WTC11 (cell line): Measurements from ENCODE around the gene SH3TC1. TPM values are rescaled to one million over a fixed set of nuclear protein-coding genes. Genes with fewer than 3 reads are reported as not detected.

Experiments used
- ATAC-seq: fragments of 200-7000 bp; cut with Tn5 transposase; 2 replicates; pipeline ENCODE4 v1.10.0; 2021; ENCODE audit warnings: mild to moderate bottlenecking, moderate library complexity
- CTCF ChIA-PET: fragments of 300-600 bp; sonication (Branson Sonifier 250); formaldehyde crosslinking; loops from one replicate; lab custom pipeline; 2021; ENCODE audit warnings: antibody characterized with exemption; lab: Charles Lee
- POLR2A ChIA-PET: fragments of 350-600 bp; sonication (Branson Sonifier 250); formaldehyde crosslinking; loops from one replicate; lab custom pipeline; 2021; ENCODE audit warnings: antibody characterized with exemption; lab: Charles Lee
- DNase-seq: peaks from one replicate; pipeline ENCODE4 v3.0.0; 2021; ENCODE audit warnings: low spot score
- H3K27ac Mint-ChIP-seq: 2 replicates; pipeline ENCODE4 v1.8.0; 2021; ENCODE audit warnings: mixed read lengths
- H3K27me3 Mint-ChIP-seq: 2 replicates; pipeline ENCODE4 v1.8.0; 2021; ENCODE audit warnings: low read depth, mild to moderate bottlenecking, moderate library complexity, mixed read lengths
- H3K36me3 Mint-ChIP-seq: 2 replicates; pipeline ENCODE4 v1.8.0; 2021; ENCODE audit warnings: mixed read lengths
- H3K4me1 Mint-ChIP-seq: 2 replicates; pipeline ENCODE4 v1.8.0; 2022; ENCODE audit warnings: mixed read lengths
- H3K4me3 Mint-ChIP-seq: 2 replicates; pipeline ENCODE4 v1.8.0; 2021; ENCODE audit warnings: mild to moderate bottlenecking, moderate library complexity, mixed read lengths
- H3K9me3 Mint-ChIP-seq: 2 replicates; pipeline ENCODE4 v1.8.0; 2021; ENCODE audit warnings: mixed read lengths
- ELF4 ChIP-seq: sonication (generic); formaldehyde crosslinking; IDR thresholded peaks from 2 replicates; pipeline ENCODE4 v1.8.1; 2022; ENCODE audit warnings: low read depth, mild to moderate bottlenecking, moderate library complexity, missing genetic modification reagents
- GABPB1 ChIP-seq: sonication (generic); formaldehyde crosslinking; IDR thresholded peaks from 2 replicates; pipeline ENCODE4 v1.8.1; 2023; ENCODE audit warnings: mild to moderate bottlenecking, missing genetic modification reagents
- HMGA2 ChIP-seq: fragments of 250-450 bp; sonication (Bioruptor Pico); IDR thresholded peaks from 2 replicates; pipeline ENCODE4 v1.4.0; 2021; ENCODE audit warnings: mild to moderate bottlenecking, moderate library complexity
- KAT7 ChIP-seq: sonication (generic); formaldehyde crosslinking; IDR thresholded peaks from 2 replicates; pipeline ENCODE4 v1.8.1; 2023; ENCODE audit warnings: missing genetic modification reagents, mild to moderate bottlenecking, borderline replicate concordance
- NFE2L1 ChIP-seq: sonication (generic); formaldehyde crosslinking; IDR thresholded peaks from 2 replicates; pipeline ENCODE4 v1.8.1; 2023; ENCODE audit warnings: missing genetic modification reagents
- NR1H2 ChIP-seq: sonication (generic); formaldehyde crosslinking; IDR thresholded peaks from 2 replicates; pipeline ENCODE4 v1.9.0; 2021; ENCODE audit warnings: mild to moderate bottlenecking, moderate library complexity, missing genetic modification reagents
- PRDM15 ChIP-seq: sonication (generic); formaldehyde crosslinking; IDR thresholded peaks from 2 replicates; pipeline ENCODE4 v1.8.0; 2022; ENCODE audit warnings: missing genetic modification reagents
- PRRX2 ChIP-seq: fragments of 250-450 bp; sonication (Bioruptor Pico); IDR thresholded peaks from 2 replicates; pipeline ENCODE4 v1.8.0; 2021; ENCODE audit warnings: mild to moderate bottlenecking
- TCF7 ChIP-seq: sonication (generic); formaldehyde crosslinking; IDR thresholded peaks from 2 replicates; pipeline ENCODE4 v1.8.0; 2022; ENCODE audit warnings: mild to moderate bottlenecking, low read depth, missing genetic modification reagents, moderate library complexity
- TEAD1 ChIP-seq: sonication (generic); formaldehyde crosslinking; IDR thresholded peaks from 2 replicates; pipeline ENCODE4 v1.8.0; 2022; ENCODE audit warnings: mild to moderate bottlenecking, missing genetic modification reagents
- ZNF121 ChIP-seq: sonication (generic); formaldehyde crosslinking; IDR thresholded peaks from 2 replicates; pipeline ENCODE4 v1.8.0; 2023; ENCODE audit warnings: missing genetic modification reagents
- ZNF232 ChIP-seq: sonication (generic); formaldehyde crosslinking; IDR thresholded peaks from 2 replicates; pipeline ENCODE4 v1.8.0; 2022; ENCODE audit warnings: mild to moderate bottlenecking, missing genetic modification reagents
- ZNF317 ChIP-seq: sonication (generic); formaldehyde crosslinking; IDR thresholded peaks from 2 replicates; pipeline ENCODE4 v1.8.1; 2023; ENCODE audit warnings: low read depth, mild to moderate bottlenecking, moderate library complexity, missing genetic modification reagents, borderline replicate concordance
- ZSCAN18 ChIP-seq: fragments of 250-450 bp; sonication (Bioruptor Pico); IDR thresholded peaks from 2 replicates; pipeline ENCODE4 v2.1.2; 2022; ENCODE audit warnings: mild to moderate bottlenecking, moderate library complexity
- total RNA-seq: library from RNA; stranded (reverse); gene quantifications from 3 replicates; pipeline ENCODE4 v1.2.3, GENCODE V29; 2021
- TF ChIP-seq, protein P1 (sequence below): sonication (generic); formaldehyde crosslinking; IDR thresholded peaks from 2 replicates; pipeline ENCODE4 v1.8.0; 2022; ENCODE audit warnings: mild to moderate bottlenecking, missing genetic modification reagents
- TF ChIP-seq, protein P2 (sequence below): sonication (generic); formaldehyde crosslinking; IDR thresholded peaks from 2 replicates; pipeline ENCODE4 v1.8.0; 2022; ENCODE audit warnings: mild to moderate bottlenecking, missing genetic modification reagents
- TF ChIP-seq, protein P3 (sequence below): sonication (generic); formaldehyde crosslinking; IDR thresholded peaks from 2 replicates; pipeline ENCODE4 v1.8.1; 2022; ENCODE audit warnings: low read depth, mild to moderate bottlenecking, moderate library complexity, missing genetic modification reagents, borderline replicate concordance
- TF ChIP-seq, protein P4 (sequence below): sonication (generic); formaldehyde crosslinking; conservative IDR thresholded peaks from 2 replicates; pipeline ENCODE4 v1.8.1; 2023; ENCODE audit warnings: mild to moderate bottlenecking, low read depth, missing genetic modification reagents, moderate library complexity

SH3TC1 gene
- total RNA-seq, 1 experiment from 2014 or later: 0.42 TPM

DNA sequence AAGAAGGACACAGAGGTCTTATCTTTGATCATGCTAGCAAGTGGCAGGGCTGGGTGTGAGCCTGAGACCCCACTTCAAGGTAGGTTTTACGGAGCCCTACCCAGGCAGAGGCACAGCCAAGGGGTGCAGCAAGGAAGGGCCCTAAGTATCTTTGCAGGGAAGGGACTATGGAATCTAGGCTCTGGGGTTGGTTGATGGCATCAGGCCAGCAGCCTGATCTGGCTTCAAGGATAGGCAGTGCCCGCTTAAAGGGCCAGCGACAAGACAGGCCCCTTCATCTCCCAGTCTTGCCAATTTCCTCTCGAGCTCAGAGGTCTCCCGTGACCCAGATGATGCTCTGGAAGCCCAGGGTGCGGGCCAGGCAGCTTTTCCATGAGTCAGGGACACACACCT, 46.2 kb upstream of the SH3TC1 start (continued):
- TF ChIP-seq PRDM15 (CRISPR knock-in tag) (no peak), ZNF317 (CRISPR knock-in tag) (no peak), ZSCAN18 (CRISPR knock-in tag) (no peak), KAT7 (CRISPR knock-in tag) (no peak), TEAD1 (CRISPR knock-in tag) (no peak)

DNA sequence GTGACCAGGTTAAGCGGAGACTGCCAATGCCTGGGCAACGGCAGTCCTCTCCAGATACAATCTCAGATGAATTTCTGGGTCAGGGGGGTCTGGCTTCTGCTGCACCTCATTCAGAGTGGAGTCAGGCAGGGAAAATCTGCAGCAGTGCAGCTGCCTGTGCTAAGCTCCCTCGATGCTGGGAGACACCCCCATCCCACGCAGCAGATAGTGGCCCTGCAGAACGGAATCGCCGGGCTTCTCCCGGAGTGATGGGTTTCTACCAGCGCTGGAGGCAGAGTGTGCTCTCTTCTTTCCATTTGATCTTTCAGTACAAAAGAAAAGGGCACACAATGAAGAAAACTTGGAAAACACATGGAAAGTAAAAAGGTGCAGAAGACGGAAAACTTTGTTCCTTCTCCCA, 45.6 kb upstream of the SH3TC1 start:
- Mint-ChIP-seq H3K27me3 (peaks cover 21% of the 10 kb centered on the region), H3K4me3 (no peak overlapping the region), H3K27ac (no peak overlapping the region), H3K4me1 (peaks cover 7% of the 10 kb centered on the region), H3K9me3 (no peaks in the 10 kb centered on the region), H3K36me3 (no peaks in the 10 kb centered on the region)
- ATAC-seq (no peak), DNase-seq (no peak)
- ChIA-PET POLR2A (no interaction called here), CTCF (no interaction called here)
- no peak for TF ChIP-seq ZNF121 (CRISPR knock-in tag)
- TF ChIP-seq, all 79 proteins: peak for 0

DNA sequence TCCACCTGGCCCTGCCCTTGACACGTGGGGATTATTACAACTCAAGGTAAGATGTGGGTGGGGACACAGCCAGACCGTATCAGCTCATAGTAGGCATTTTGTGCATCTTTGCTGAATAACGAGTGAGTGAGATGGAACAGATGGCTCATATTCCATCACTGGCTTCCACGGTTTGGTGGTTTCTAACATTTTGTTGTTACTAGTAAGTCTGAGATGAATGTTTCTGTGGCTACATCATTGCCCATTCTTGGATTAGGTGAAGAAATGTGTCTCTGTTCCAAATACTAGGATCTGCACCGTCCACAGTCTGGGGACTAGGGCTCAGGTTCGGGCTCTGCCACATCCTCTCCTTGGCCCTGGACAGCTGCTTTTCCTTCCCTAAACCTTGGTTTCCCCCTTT, 44.0 kb upstream of the SH3TC1 start:
- H3K36me3 Mint-ChIP-seq: no peaks in the 10 kb centered on the region
- no peak overlapping the region for H3K4me3 Mint-ChIP-seq
- DNase-seq: no peak
- H3K9me3 Mint-ChIP-seq: no peaks in the 10 kb centered on the region
- CTCF ChIA-PET: interaction anchor here (1.0 kb wide), 1 partner anchor 10 kb away, joined by 3 read pairs; no protein-coding TSS in a partner anchor
- no peak overlapping the region for H3K27ac Mint-ChIP-seq
- TF ChIP-seq TCF7: no peak
- no peak for TF ChIP-seq HMGA2 (CRISPR knock-in tag)
- TF ChIP-seq, protein P1, sequence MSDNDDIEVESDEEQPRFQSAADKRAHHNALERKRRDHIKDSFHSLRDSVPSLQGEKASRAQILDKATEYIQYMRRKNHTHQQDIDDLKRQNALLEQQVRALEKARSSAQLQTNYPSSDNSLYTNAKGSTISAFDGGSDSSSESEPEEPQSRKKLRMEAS (CRISPR knock-in tag): no peak
- TF ChIP-seq, protein P2, sequence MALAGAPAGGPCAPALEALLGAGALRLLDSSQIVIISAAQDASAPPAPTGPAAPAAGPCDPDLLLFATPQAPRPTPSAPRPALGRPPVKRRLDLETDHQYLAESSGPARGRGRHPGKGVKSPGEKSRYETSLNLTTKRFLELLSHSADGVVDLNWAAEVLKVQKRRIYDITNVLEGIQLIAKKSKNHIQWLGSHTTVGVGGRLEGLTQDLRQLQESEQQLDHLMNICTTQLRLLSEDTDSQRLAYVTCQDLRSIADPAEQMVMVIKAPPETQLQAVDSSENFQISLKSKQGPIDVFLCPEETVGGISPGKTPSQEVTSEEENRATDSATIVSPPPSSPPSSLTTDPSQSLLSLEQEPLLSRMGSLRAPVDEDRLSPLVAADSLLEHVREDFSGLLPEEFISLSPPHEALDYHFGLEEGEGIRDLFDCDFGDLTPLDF (CRISPR knock-in tag): no peak
- TF ChIP-seq GABPB1: no peak
- no peak for TF ChIP-seq PRRX2 (CRISPR knock-in tag)
- no peak for TF ChIP-seq ELF4 (CRISPR knock-in tag)
- TF ChIP-seq, protein P3, sequence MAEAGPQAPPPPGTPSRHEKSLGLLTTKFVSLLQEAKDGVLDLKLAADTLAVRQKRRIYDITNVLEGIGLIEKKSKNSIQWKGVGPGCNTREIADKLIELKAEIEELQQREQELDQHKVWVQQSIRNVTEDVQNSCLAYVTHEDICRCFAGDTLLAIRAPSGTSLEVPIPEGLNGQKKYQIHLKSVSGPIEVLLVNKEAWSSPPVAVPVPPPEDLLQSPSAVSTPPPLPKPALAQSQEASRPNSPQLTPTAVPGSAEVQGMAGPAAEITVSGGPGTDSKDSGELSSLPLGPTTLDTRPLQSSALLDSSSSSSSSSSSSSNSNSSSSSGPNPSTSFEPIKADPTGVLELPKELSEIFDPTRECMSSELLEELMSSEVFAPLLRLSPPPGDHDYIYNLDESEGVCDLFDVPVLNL: no peak
- TF ChIP-seq ZNF232 (CRISPR knock-in tag): no peak
- TF ChIP-seq NR1H2 (CRISPR knock-in tag): no peak
- no peak for TF ChIP-seq NFE2L1 (CRISPR knock-in tag)
- TF ChIP-seq, protein P4, sequence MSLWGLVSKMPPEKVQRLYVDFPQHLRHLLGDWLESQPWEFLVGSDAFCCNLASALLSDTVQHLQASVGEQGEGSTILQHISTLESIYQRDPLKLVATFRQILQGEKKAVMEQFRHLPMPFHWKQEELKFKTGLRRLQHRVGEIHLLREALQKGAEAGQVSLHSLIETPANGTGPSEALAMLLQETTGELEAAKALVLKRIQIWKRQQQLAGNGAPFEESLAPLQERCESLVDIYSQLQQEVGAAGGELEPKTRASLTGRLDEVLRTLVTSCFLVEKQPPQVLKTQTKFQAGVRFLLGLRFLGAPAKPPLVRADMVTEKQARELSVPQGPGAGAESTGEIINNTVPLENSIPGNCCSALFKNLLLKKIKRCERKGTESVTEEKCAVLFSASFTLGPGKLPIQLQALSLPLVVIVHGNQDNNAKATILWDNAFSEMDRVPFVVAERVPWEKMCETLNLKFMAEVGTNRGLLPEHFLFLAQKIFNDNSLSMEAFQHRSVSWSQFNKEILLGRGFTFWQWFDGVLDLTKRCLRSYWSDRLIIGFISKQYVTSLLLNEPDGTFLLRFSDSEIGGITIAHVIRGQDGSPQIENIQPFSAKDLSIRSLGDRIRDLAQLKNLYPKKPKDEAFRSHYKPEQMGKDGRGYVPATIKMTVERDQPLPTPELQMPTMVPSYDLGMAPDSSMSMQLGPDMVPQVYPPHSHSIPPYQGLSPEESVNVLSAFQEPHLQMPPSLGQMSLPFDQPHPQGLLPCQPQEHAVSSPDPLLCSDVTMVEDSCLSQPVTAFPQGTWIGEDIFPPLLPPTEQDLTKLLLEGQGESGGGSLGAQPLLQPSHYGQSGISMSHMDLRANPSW (CRISPR knock-in tag): no peak
- TF ChIP-seq, all 79 proteins: peak for 0
- POLR2A ChIA-PET: no interaction called here
- Mint-ChIP-seq H3K4me1 (peaks cover 11% of the 10 kb centered on the region), H3K27me3 (peaks cover 34% of the 10 kb centered on the region)
- no peak for ATAC-seq
